ENCODE results near the gene DCAF17. TPM values are rescaled to one million over a fixed set of nuclear protein-coding genes. Genes with fewer than 3 reads are reported as not detected.

Gene DCAF17
- total and polyA plus RNA-seq, 2 of the 13 experiments (the other 11 are each of a cell fraction or from before 2014, with no cell fraction given) = 13.7 to 30.0 TPM

DNA sequence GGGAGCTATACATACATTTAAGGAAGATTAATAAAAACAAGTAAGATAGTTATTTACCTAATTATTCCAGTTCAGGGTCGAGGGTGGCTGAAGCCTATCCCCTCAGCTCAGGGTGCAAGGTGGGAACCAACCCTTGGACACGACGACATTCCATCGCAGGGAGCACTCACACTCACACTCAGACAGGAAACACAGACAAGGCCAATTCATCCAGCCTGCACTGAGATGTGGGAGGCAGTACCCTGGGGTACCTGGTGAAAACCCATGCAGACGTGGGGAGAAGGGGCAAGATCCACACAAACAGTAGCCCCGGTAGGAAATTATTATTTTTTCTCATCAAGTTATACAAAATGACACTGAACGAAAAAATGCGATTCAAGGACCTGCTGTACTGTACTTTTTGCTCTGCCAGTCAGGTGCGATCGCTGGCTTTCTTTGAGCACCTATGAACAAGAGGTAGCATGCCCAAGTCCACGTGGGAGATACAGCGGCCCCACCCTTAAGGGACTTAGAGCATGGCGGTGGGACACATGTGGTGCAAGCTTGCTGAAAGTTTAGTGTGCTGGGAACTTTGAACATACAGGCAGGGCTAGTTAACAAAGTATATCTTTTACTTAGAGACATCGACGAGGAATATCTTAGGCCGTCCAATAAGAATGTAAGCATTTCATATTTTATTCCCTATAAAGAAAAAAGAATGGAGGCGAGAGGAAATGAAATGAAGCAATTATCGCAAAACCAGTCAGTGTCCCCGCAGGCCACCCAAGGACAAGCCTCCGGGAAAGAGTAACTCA, 860 bp upstream of the DCAF17 start (continued):
- TF ChIP-seq, protein P1, sequence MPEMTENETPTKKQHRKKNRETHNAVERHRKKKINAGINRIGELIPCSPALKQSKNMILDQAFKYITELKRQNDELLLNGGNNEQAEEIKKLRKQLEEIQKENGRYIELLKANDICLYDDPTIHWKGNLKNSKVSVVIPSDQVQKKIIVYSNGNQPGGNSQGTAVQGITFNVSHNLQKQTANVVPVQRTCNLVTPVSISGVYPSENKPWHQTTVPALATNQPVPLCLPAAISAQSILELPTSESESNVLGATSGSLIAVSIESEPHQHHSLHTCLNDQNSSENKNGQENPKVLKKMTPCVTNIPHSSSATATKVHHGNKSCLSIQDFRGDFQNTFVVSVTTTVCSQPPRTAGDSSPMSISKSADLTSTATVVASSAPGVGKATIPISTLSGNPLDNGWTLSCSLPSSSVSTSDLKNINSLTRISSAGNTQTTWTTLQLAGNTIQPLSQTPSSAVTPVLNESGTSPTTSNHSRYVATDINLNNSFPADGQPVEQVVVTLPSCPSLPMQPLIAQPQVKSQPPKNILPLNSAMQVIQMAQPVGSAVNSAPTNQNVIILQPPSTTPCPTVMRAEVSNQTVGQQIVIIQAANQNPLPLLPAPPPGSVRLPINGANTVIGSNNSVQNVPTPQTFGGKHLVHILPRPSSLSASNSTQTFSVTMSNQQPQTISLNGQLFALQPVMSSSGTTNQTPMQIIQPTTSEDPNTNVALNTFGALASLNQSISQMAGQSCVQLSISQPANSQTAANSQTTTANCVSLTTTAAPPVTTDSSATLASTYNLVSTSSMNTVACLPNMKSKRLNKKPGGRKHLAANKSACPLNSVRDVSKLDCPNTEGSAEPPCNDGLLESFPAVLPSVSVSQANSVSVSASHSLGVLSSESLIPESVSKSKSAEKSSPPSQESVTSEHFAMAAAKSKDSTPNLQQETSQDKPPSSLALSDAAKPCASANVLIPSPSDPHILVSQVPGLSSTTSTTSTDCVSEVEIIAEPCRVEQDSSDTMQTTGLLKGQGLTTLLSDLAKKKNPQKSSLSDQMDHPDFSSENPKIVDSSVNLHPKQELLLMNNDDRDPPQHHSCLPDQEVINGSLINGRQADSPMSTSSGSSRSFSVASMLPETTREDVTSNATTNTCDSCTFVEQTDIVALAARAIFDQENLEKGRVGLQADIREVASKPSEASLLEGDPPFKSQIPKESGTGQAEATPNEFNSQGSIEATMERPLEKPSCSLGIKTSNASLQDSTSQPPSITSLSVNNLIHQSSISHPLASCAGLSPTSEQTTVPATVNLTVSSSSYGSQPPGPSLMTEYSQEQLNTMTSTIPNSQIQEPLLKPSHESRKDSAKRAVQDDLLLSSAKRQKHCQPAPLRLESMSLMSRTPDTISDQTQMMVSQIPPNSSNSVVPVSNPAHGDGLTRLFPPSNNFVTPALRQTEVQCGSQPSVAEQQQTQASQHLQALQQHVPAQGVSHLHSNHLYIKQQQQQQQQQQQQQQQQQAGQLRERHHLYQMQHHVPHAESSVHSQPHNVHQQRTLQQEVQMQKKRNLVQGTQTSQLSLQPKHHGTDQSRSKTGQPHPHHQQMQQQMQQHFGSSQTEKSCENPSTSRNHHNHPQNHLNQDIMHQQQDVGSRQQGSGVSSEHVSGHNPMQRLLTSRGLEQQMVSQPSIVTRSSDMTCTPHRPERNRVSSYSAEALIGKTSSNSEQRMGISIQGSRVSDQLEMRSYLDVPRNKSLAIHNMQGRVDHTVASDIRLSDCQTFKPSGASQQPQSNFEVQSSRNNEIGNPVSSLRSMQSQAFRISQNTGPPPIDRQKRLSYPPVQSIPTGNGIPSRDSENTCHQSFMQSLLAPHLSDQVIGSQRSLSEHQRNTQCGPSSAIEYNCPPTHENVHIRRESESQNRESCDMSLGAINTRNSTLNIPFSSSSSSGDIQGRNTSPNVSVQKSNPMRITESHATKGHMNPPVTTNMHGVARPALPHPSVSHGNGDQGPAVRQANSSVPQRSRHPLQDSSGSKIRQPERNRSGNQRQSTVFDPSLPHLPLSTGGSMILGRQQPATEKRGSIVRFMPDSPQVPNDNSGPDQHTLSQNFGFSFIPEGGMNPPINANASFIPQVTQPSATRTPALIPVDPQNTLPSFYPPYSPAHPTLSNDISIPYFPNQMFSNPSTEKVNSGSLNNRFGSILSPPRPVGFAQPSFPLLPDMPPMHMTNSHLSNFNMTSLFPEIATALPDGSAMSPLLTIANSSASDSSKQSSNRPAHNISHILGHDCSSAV (CRISPR knock-in tag; IDR thresholded peaks at IDR 0.05; ENCODE audit: borderline replicate concordance) = no peak
- no peak for TF ChIP-seq U2AF2 (IDR thresholded peaks at IDR 0.05; ENCODE audit: low read depth, low read length)
- no peak for TF ChIP-seq CBX5 (CRISPR knock-in tag; IDR thresholded peaks at IDR 0.05; ENCODE audit: borderline replicate concordance)
- no peak for TF ChIP-seq TBL1XR1 (IDR thresholded peaks at IDR 0.05; ENCODE audit: borderline replicate concordance, low read length, partially characterized antibody)
- 0 out of 2 replicates have a peak, but pooled peaks have one; percentile 24 for TF ChIP-seq KDM3A (CRISPR knock-in tag; IDR thresholded peaks at IDR 0.05; ENCODE audit: low read depth)
- TF ChIP-seq, protein P2, sequence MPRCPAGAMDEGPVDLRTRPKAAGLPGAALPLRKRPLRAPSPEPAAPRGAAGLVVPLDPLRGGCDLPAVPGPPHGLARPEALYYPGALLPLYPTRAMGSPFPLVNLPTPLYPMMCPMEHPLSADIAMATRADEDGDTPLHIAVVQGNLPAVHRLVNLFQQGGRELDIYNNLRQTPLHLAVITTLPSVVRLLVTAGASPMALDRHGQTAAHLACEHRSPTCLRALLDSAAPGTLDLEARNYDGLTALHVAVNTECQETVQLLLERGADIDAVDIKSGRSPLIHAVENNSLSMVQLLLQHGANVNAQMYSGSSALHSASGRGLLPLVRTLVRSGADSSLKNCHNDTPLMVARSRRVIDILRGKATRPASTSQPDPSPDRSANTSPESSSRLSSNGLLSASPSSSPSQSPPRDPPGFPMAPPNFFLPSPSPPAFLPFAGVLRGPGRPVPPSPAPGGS (CRISPR knock-in tag; IDR thresholded peaks at IDR 0.05) = no peak; the same call in 1 of the 2 replicates
- TF ChIP-seq ATRX (CRISPR knock-in tag; IDR thresholded peaks at IDR 0.05; ENCODE audit: borderline replicate concordance) = no peak
- TF ChIP-seq, protein P3, sequence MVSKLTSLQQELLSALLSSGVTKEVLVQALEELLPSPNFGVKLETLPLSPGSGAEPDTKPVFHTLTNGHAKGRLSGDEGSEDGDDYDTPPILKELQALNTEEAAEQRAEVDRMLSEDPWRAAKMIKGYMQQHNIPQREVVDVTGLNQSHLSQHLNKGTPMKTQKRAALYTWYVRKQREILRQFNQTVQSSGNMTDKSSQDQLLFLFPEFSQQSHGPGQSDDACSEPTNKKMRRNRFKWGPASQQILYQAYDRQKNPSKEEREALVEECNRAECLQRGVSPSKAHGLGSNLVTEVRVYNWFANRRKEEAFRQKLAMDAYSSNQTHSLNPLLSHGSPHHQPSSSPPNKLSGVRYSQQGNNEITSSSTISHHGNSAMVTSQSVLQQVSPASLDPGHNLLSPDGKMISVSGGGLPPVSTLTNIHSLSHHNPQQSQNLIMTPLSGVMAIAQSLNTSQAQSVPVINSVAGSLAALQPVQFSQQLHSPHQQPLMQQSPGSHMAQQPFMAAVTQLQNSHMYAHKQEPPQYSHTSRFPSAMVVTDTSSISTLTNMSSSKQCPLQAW (CRISPR knock-in tag; IDR thresholded peaks at IDR 0.05) = no peak
- TF ChIP-seq ZNF672 (CRISPR knock-in tag; IDR thresholded peaks at IDR 0.05) = no peak
- TF ChIP-seq, protein P4, sequence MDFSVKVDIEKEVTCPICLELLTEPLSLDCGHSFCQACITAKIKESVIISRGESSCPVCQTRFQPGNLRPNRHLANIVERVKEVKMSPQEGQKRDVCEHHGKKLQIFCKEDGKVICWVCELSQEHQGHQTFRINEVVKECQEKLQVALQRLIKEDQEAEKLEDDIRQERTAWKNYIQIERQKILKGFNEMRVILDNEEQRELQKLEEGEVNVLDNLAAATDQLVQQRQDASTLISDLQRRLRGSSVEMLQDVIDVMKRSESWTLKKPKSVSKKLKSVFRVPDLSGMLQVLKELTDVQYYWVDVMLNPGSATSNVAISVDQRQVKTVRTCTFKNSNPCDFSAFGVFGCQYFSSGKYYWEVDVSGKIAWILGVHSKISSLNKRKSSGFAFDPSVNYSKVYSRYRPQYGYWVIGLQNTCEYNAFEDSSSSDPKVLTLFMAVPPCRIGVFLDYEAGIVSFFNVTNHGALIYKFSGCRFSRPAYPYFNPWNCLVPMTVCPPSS (IDR thresholded peaks at IDR 0.05) = no peak
- TF ChIP-seq SIX4 (CRISPR knock-in tag; IDR thresholded peaks at IDR 0.05) = no peak
- TF ChIP-seq HMGA1 (CRISPR knock-in tag; conservative IDR thresholded peaks at IDR 0.05) = no peak
- TF ChIP-seq ZNF614 (CRISPR knock-in tag; IDR thresholded peaks at IDR 0.05; ENCODE audit: borderline replicate concordance) = no peak
